RWPE1 (cell line): Measurements from ENCODE around the gene YBX1.
"Not testable (repeated sequence)": the region's sequence is repeated elsewhere in the genome, so short reads cannot be mapped to it uniquely, and the experiment has no call there.

ENCODE experiments used
- CTCF ChIA-PET: fragments of 350-600 bp; sonication (Branson Sonifier 250); formaldehyde crosslinking; extraction: SDS; loops from one replicate; lab custom pipeline; 2021; lab: Yijun Ruan, JAX
- POLR2A ChIA-PET: fragments of 400-600 bp; formaldehyde crosslinking; extraction: SDS; loops from one replicate; lab custom pipeline; 2020; ENCODE audit warnings: antibody characterized with exemption; ENCODE audit not compliant: low non-redundant PET; lab: Yijun Ruan, JAX
- DNase-seq: peaks from one replicate; pipeline ENCODE4 v3.0.0; 2012; ENCODE audit warnings: low spot score
- H3K27ac ChIP-seq: fragments of 450-650 bp; 2 replicates; pipeline ENCODE4 v1.5.1; 2017
- CTCF ChIP-seq: fragments of 450-650 bp; conservative IDR thresholded peaks from 2 replicates; pipeline ENCODE4 v1.5.1; 2017; ENCODE audit warnings: low read depth, mild to moderate bottlenecking

YBX1 gene

GRCh38 chr1:42748461-42749410 lies 66.5 kb downstream of the YBX1 start:
- peak overlapping the region; percentile 45 for H3K27ac ChIP-seq
- TF ChIP-seq CTCF: no peak
- no peak for DNase-seq
- ChIA-PET POLR2A (no interaction called here), CTCF (interaction anchor here (0.6 kb wide), 2 partner anchors 547 to 1924 kb away, joined by 3 read pairs; no protein-coding TSS in a partner anchor)

GRCh38 chr1:42750041-42750440 lies 67.8 kb downstream of the YBX1 start:
- no peak for TF ChIP-seq CTCF
- H3K27ac ChIP-seq: no peak overlapping the region
- DNase-seq: no peak
- ChIA-PET POLR2A (interaction anchor here (1.0 kb wide), 1 partner anchor 17 kb away, joined by 3 read pairs; the partner anchor contains the start of genes C1orf50 and P3H1), CTCF (no interaction called here)

GRCh38 chr1:42751511-42752070 lies 69.4 kb downstream of the YBX1 start:
- H3K27ac ChIP-seq, POLR2A ChIA-PET, CTCF ChIA-PET, DNase-seq: not testable (repeated sequence)

GRCh38 chr1:42752284-42752683 lies 70.1 kb downstream of the YBX1 start:
- CTCF ChIA-PET: interaction anchor here (0.6 to 1.1 kb wide), 2 partner anchors 14 kb away, joined by 3 read pairs; no protein-coding TSS in a partner anchor
- no peak overlapping the region for H3K27ac ChIP-seq
- POLR2A ChIA-PET: no interaction called here
- TF ChIP-seq CTCF: no peak
- no peak for DNase-seq

- no peak for TF ChIP-seq CTCF
- CTCF ChIA-PET: interaction anchor here (0.6 to 1.1 kb wide), 2 partner anchors 13 to 1254 kb away, joined by 3 read pairs; no protein-coding TSS in a partner anchor
- POLR2A ChIA-PET: no interaction called here
- H3K27ac ChIP-seq: no peak overlapping the region
- DNase-seq: no peak
These were observed 70.9 kb downstream of the YBX1 start for GRCh38 chr1:42753070-42753469.
